Mesenchymal stem cell (in vitro differentiated cells and primary cell): ENCODE data around the gene C22orf15.
A peak's percentile ranks its signal among the peaks of the same experiment; 100 is the strongest.

Experiments used
- DNase-seq: peaks from one replicate; pipeline ENCODE4 v3.0.0-alpha.2; 2013
- H2AFZ ChIP-seq: one replicate; pipeline ENCODE4 v1.6.1; 2013; ENCODE audit warnings: low read depth, mild to moderate bottlenecking, control low read depth, inconsistent platforms, low read length, moderate library complexity
- H2AK5ac ChIP-seq: 2 replicates; pipeline ENCODE4 v1.6.1; 2013; ENCODE audit warnings: low read length, moderate library complexity, mild to moderate bottlenecking, inconsistent platforms; ENCODE audit not compliant: severe bottlenecking
- H2BK120ac ChIP-seq: one replicate; pipeline ENCODE4 v1.6.1; 2013; ENCODE audit warnings: low read depth, mild to moderate bottlenecking, inconsistent platforms, low read length, moderate library complexity
- H2BK12ac ChIP-seq, 2 experiments: one replicate each; pipeline ENCODE4 v1.6.1; 2013; ENCODE audit warnings: inconsistent platforms in 2 of 2, low read length in 2 of 2, mild to moderate bottlenecking in 2 of 2, moderate library complexity in 2 of 2, control low read depth in 1 of 2
- H2BK15ac ChIP-seq: one replicate; pipeline ENCODE4 v1.6.1; 2013; ENCODE audit warnings: mild to moderate bottlenecking, low read depth, inconsistent platforms; ENCODE audit not compliant: poor library complexity, severe bottlenecking
- H2BK5ac ChIP-seq: 2 replicates; pipeline ENCODE4 v1.6.1; 2013; ENCODE audit warnings: low read depth, mild to moderate bottlenecking, low read length, control low read depth, inconsistent platforms; ENCODE audit not compliant: poor library complexity, severe bottlenecking
- H3K14ac ChIP-seq, 2 experiments: one replicate each; pipeline ENCODE4 v1.6.1; 2013; ENCODE audit warnings: inconsistent platforms in 2 of 2, low read length in 2 of 2, control low read depth in 1 of 2, mild to moderate bottlenecking in 1 of 2, moderate library complexity in 1 of 2
- H3K18ac ChIP-seq, 2 experiments: one replicate each; pipeline ENCODE4 v1.6.1; 2013; ENCODE audit warnings: inconsistent platforms in 2 of 2, low read length in 2 of 2, control low read depth in 1 of 2, low read depth in 1 of 2, mild to moderate bottlenecking in 1 of 2
- H3K23ac ChIP-seq, 2 experiments: one replicate each; pipeline ENCODE4 v1.6.1; 2013; ENCODE audit warnings: inconsistent platforms in 2 of 2, low read length in 2 of 2, mild to moderate bottlenecking in 2 of 2, moderate library complexity in 2 of 2, control low read depth in 1 of 2
- H3K27ac ChIP-seq: 2 replicates; pipeline ENCODE4 v1.5.1; 2013; ENCODE audit warnings: mild to moderate bottlenecking, moderate library complexity, low read length, control low read depth, inconsistent platforms; ENCODE audit not compliant: poor library complexity, severe bottlenecking
- H3K27me3 ChIP-seq, 2 experiments: 2 replicates each; pipeline versions ENCODE4 v1.6.1 to v1.7.0; 2013; ENCODE audit warnings: low read length in 2 of 2, mild to moderate bottlenecking in 2 of 2, moderate library complexity in 2 of 2, control low read depth in 1 of 2, inconsistent platforms in 1 of 2; ENCODE audit not compliant: control insufficient read depth in 1 of 2, insufficient read depth in 1 of 2
- H3K36me3 ChIP-seq, 2 experiments: 2 replicates each; pipeline versions ENCODE4 v1.6.1 to v1.7.0; 2013; ENCODE audit warnings: low read length in 2 of 2, control low read depth in 1 of 2, inconsistent platforms in 1 of 2, low read depth in 1 of 2, mild to moderate bottlenecking in 1 of 2; ENCODE audit not compliant: insufficient read depth in 2 of 2, control insufficient read depth in 1 of 2
- H3K4ac ChIP-seq, 2 experiments: one replicate each; pipeline ENCODE4 v1.6.1; 2013; ENCODE audit warnings: inconsistent platforms in 2 of 2, low read length in 2 of 2, mild to moderate bottlenecking in 2 of 2, moderate library complexity in 2 of 2, control low read depth in 1 of 2, low read depth in 1 of 2
- H3K4me1 ChIP-seq: 2 replicates; pipeline ENCODE4 v1.6.1; 2013; ENCODE audit warnings: low read depth, low read length, control low read depth; ENCODE audit not compliant: control insufficient read depth, insufficient read depth
- H3K4me2 ChIP-seq: 2 replicates; pipeline ENCODE4 v1.6.1; 2013; ENCODE audit warnings: low read length, mild to moderate bottlenecking, inconsistent platforms; ENCODE audit not compliant: poor library complexity, severe bottlenecking
- H3K4me3 ChIP-seq, 2 experiments: 2 replicates each; pipeline versions ENCODE4 v1.5.1 to v1.7.0; 2013; ENCODE audit warnings: low read length in 2 of 2, mild to moderate bottlenecking in 2 of 2, control low read depth in 1 of 2, low read depth in 1 of 2; ENCODE audit not compliant: insufficient read depth in 1 of 2
- H3K79me1 ChIP-seq: replicated peaks from 2 replicates; pipeline ENCODE4 v1.6.1; 2013; ENCODE audit warnings: mild to moderate bottlenecking, control low read depth, low read length, inconsistent platforms; ENCODE audit not compliant: poor library complexity, severe bottlenecking
- H3K9ac ChIP-seq: 2 replicates; pipeline ENCODE4 v1.7.0; 2013; ENCODE audit warnings: mild to moderate bottlenecking, low read length, moderate library complexity
- H3K9me3 ChIP-seq: 2 replicates; pipeline ENCODE4 v1.7.0; 2013; ENCODE audit warnings: mild to moderate bottlenecking, low read length; ENCODE audit not compliant: control insufficient read depth
- H4K8ac ChIP-seq: one replicate; pipeline ENCODE4 v1.6.1; 2013; ENCODE audit warnings: inconsistent platforms, mild to moderate bottlenecking, low read length, moderate library complexity
- H4K91ac ChIP-seq: one replicate; pipeline ENCODE4 v1.6.1; 2013; ENCODE audit warnings: mild to moderate bottlenecking, low read length, inconsistent platforms
- WGBS: methylation state at CpG from one replicate; pipeline ENCODE4 v1.1.7; 2013; ENCODE audit warnings: mixed read lengths; 5-methylcytosine and 5-hydroxymethylcytosine counted together

The C22orf15 gene

DNA sequence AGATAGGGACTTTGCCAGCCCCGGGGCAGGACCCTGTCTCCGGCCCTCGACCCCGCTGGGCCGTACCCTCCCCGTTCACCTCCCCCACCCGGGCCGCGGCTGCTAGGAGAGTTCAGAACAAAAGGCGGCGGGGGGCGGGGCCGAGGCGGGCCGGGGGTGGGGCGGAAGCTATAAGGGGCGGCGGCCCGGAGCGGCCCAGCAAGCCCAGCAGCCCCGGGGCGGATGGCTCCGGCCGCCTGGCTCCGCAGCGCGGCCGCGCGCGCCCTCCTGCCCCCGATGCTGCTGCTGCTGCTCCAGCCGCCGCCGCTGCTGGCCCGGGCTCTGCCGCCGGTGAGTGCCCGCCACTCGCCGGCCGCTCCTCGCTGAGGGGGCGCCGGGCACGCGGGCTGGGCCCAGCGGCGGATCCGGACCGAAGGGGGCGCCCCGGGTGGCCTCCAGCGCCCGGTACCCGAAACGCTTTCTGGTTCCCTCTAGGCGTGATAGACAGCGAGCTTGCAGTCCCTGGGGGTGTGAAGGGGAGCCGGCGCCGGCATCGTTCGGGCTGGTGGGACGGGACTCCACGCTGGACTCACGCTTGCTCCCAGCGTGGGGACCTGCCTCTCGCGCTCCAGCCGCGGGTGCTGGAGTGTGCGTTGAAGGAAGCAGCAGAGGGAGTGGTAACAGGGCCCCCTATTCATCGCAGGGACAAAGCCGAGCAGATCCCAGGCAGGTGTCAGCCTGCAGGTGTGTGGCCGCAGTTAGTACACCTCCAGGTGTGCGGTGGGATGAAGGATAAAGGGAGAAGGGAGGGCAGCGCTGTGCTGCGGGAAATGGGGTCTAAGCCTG lies 10.1 kb downstream of the C22orf15 start, which contains the start of gene MMP11:
MMP11 (plus strand) TSS at position 201 of the 825 bp plus-strand sequence; CDS start at position 223, 22 bp downstream.
- H3K18ac ChIP-seq: peak within 1 kb of the TSS; percentile 87 to 93

DNA sequence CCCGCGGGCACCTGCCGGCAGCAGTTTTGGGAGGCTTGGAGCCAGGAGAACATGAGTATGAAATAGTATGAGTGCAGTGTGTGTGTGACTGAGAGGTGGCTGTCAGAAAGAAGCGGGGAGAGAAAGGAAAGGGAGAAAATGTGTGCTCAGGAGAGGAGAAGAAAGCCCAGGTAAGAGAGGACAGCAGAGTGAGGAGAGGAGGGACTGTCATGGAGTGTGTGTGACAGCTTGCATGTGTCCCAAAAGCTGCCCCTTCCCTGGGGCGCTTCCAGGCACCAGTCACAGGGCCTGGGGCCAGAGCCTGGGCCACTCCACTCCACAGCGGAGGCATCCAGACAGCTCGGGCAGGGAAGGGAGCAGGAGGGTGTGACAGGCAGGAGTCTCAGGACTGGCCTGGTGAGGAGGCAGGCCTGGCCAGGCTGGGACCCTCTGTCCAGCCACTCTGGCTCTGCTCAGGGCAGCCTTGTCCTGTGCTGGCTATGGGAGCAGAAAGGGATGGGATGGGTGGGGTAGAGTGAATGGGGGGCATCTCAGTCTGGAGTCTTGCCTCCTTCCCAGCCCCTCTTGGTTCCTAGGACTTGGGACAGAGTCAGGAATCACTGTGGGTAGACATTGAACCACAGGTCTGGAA lies 10.8 kb downstream of the C22orf15 start:
- peaks cover 0 to 10% of the 10 kb centered on the region in 2 experiments for H3K27me3 ChIP-seq
- no peak overlapping the region for H2BK5ac ChIP-seq
- H2AK5ac ChIP-seq: no peak overlapping the region
- peak overlapping the region; percentile 70 for H3K9ac ChIP-seq
- peak overlapping the region; percentile 4 to 86 for H2BK12ac ChIP-seq
- peaks cover 39% of the 10 kb centered on the region for H3K4me1 ChIP-seq
- H3K4me2 ChIP-seq: peak overlapping the region; percentile 83
- H2AFZ ChIP-seq: no peak overlapping the region
- H3K36me3 ChIP-seq: no peaks in the 10 kb centered on the region
- no peak overlapping the region for H3K27ac ChIP-seq
- peak overlapping the region; percentile 92 for H2BK120ac ChIP-seq
- H3K18ac ChIP-seq: peak overlapping the region; percentile 81 to 90
- no peaks in the 10 kb centered on the region for H3K79me1 ChIP-seq
- no peaks in the 10 kb centered on the region for H3K9me3 ChIP-seq
- peak overlapping the region; percentile 70 for H2BK15ac ChIP-seq
- peak overlapping the region; percentile 12 to 46 for H3K4ac ChIP-seq
- peak overlapping the region; percentile 83 for H4K91ac ChIP-seq
- peak overlapping the region in 1 of 2 experiments; percentile 61 for H3K14ac ChIP-seq
- H4K8ac ChIP-seq: peak overlapping the region; percentile 88
- no peak for DNase-seq
- H3K23ac ChIP-seq: no peak overlapping the region
- H3K4me3 ChIP-seq: peak overlapping the region; percentile 59 to 71
- WGBS: 68% methylated on average over 7 of the region's 7 CpGs

More for the DNA sequence above, 10.1 kb downstream of the C22orf15 start, which contains the start of gene MMP11:
- peak within 1 kb of the TSS; percentile 83 for H3K4me2 ChIP-seq
- peaks cover 0 to 10% of the 10 kb centered on the region in 2 experiments for H3K27me3 ChIP-seq
- H3K4ac ChIP-seq: peak within 1 kb of the TSS; percentile 81 to 88
- H3K4me1 ChIP-seq: peaks cover 42% of the 10 kb centered on the region
- H3K79me1 ChIP-seq: peaks cover 3% of the 10 kb centered on the region
- peak within 1 kb of the TSS in 1 of 2 experiments; percentile 80 for H3K14ac ChIP-seq
- no peak within 1 kb of the TSS for H2BK5ac ChIP-seq
- H4K8ac ChIP-seq: peak within 1 kb of the TSS; percentile 92
- no peaks in the 10 kb centered on the region for H3K36me3 ChIP-seq
- peak within 1 kb of the TSS; percentile 91 for H2BK15ac ChIP-seq
- peak within 1 kb of the TSS; percentile 78 for H2AK5ac ChIP-seq
- H3K27ac ChIP-seq: no peak within 1 kb of the TSS
- peak within 1 kb of the TSS; percentile 92 for H2BK120ac ChIP-seq
- no peaks in the 10 kb centered on the region for H3K9me3 ChIP-seq
- peak within 1 kb of the TSS; percentile 74 for H3K9ac ChIP-seq
- H3K4me3 ChIP-seq: peak within 1 kb of the TSS; percentile 59 to 71
- H2BK12ac ChIP-seq: peak within 1 kb of the TSS; percentile 86 to 95
- DNase-seq: peak; percentile 54
- H4K91ac ChIP-seq: peak within 1 kb of the TSS; percentile 96
- WGBS: 4% methylated on average over 43 of the region's 79 CpGs
- H2AFZ ChIP-seq: peak within 1 kb of the TSS; percentile 15
- no peak within 1 kb of the TSS for H3K23ac ChIP-seq

DNA sequence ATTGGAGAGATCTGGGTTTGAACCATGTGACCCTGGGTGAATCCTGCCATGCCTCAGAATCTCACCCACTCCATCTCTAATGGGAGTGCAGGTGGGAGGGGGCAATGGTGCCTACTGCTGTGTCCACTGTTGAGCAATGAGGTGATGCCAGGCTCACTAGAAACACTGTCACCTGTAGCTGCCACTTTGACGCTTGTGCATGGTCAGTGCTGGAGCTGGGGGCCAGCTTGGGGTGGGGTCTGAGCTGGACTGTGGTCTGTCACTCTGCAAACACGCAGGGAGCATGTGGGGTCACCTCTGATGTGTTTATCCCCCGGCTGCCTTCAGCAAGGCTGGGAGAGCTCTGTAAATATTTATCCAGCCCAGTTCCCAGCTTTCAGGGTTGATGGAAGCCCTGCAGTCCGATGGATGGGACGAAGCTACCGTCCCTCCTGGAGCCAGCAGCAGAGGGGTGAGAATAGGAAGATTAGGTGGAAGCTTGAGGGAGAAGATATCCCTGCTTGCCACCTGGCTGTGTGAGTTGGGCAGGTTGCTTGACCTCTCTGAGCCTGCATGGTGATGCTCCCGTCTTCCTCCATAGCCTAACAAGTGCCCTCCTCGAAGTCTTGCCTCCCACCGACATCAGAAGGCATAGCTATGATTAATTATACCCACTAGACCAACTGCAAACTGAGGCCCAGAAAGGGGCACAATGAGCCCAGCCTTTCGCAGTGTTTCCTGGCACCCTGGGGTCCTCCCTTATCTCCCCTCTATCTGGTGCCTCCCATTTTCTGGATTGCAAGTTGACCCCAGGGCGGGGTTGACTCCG lies 11.5 kb downstream of the C22orf15 start:
- Histone ChIP-seq H2BK5ac (no peak overlapping the region), H3K4me2 (no peak overlapping the region), H3K4ac (no peak overlapping the region), H2BK12ac (peak overlapping the region; percentile 80 to 86), H3K27ac (no peak overlapping the region), H3K23ac (peak overlapping the region in 1 of 2 experiments; percentile 16), H2BK15ac (no peak overlapping the region), H3K18ac (peak overlapping the region; percentile 40 to 49), H2BK120ac (peak overlapping the region; percentile 11), H3K36me3 (peaks cover 0 to 5% of the 10 kb centered on the region in 2 experiments), H4K91ac (peak overlapping the region; percentile 73), H3K4me1 (peaks cover 35% of the 10 kb centered on the region), H3K9ac (no peak overlapping the region), H4K8ac (no peak overlapping the region), H3K14ac (peak overlapping the region in 1 of 2 experiments; percentile 19), H3K9me3 (no peaks in the 10 kb centered on the region), H3K4me3 (no peak overlapping the region), H2AK5ac (no peak overlapping the region), H3K79me1 (no peaks in the 10 kb centered on the region), H3K27me3 (peaks cover 0 to 10% of the 10 kb centered on the region in 2 experiments), H2AFZ (no peak overlapping the region)
- peak; percentile 24 for DNase-seq
- 62% methylated on average over 12 of the region's 12 CpGs for WGBS
